Left forelimb (tissue), 1 donor: Measurements from ENCODE around the gene MAPKAPK5.
"Not testable (repeated sequence)": the region's sequence is repeated elsewhere in the genome, so short reads cannot be mapped to it uniquely, and the experiment has no call there.

Source experiments
- DNase-seq: peaks from one replicate; pipeline ENCODE4 v3.0.0-alpha.2; 2018; ENCODE audit warnings: low spot score

Gene MAPKAPK5

DNA sequence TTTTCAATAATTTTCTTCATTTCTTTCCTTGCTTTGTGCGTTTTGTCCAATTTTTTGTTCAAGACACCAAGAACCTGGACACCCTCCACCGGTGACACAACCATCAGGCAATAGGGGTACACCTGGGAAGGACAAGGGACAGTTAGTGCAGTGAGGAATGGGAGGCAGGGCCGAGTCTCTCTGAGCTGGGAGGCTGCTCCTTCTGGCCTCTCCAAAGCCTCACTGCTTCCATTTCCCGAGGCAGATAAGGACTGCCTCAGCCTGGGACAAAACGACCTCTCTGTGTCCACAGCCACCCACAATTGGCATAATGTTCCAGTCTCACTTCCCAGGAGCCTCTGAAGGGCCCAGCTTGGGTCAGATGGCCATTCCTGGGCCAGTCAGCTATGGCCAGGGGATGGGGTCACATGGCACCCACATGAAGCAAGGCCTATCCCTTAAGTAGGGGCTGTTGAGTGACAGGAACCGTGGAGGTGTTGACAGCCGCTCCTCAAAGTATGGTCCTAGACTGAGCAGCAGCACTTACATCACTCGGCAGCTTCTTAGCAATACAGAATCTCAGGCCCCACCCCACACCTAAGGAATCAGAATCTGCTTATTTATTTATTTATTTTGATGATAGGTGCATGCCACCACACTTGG, 13.6 kb upstream of the MAPKAPK5 start:
- DNase-seq: no peak

DNA sequence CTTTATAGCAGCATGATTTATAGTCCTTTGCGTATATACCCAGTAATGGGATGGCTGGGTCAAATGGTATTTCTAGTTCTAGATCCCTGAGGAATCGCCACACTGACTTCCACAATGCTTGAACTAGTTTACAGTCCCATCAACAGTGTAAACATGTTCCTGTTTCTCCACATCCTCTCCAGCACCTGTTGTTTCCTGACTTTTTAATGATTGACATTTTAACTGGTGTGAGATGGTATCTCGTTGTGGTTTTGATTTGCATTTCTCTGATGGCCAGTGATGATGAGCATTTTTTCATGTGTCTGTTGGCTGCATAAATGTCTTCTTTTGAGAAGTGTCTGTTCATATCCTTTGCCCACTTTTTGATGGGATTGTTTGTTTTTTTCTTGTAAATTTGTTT, 12.4 kb upstream of the MAPKAPK5 start:
- not testable (repeated sequence) for DNase-seq

DNA sequence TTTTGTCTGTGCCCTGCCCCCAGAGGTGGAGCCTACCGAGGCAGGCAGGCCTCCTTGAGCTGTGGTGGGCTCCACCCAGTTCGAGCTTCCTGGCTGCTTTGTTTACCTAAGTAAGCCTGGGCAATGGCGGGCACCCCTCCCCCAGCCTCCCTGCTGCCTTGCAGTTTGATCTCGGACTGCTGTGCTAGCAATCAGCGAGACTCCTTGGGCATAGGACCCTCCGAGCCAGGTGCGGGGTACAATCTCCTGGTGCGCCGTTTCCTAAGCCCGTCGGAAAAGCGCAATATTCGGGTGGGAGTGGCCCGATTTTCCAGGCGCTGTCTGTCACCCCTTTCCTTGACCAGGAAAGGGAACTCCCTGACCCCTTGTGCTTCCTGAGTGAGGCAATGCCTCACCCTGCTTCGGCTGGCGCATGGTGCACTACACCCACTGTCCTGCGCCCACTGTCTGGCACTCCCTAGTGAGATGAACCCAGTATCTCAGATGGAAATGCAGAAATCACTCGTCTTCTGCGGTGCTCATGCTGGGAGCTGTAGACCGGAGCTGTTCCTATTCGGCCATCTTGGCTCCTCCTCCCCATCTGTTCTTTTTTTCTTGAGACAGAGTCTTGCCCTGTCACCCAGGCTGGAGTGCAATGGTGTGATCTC, 7.2 kb upstream of the MAPKAPK5 start:
- not testable (repeated sequence) for DNase-seq

DNA sequence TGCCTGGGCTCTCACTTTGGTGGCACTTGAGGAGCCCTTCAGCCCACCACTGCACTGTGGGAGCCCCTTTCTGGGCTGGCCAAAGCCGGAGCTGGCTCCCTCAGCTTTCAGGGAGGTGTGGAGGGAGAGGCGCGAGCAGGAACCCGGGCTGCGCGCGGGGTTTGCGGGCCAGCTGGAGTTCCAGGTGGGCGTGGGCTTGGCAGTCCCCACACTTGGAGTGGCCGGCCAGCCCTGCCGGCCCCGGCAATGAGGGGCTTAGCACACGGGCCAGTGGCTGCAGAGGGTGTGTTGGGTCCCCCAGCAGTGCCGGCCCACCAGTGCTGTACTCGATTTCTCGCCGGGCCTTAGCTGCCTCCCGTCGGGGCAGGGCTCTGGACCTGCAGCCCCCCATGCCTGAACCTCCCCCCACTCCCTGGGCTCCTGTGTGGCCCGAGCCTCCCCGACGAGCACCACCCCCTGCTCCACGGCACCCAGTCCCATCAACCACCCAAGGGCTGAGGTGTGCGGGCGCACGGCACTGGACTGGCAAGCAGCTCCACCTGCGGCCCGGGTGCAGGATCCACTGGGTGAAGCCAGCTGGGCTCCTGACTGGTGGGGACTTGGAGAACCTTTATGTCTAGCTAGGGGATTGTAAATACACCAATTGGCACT, 6.4 kb upstream of the MAPKAPK5 start:
- not testable (repeated sequence) for DNase-seq

DNA sequence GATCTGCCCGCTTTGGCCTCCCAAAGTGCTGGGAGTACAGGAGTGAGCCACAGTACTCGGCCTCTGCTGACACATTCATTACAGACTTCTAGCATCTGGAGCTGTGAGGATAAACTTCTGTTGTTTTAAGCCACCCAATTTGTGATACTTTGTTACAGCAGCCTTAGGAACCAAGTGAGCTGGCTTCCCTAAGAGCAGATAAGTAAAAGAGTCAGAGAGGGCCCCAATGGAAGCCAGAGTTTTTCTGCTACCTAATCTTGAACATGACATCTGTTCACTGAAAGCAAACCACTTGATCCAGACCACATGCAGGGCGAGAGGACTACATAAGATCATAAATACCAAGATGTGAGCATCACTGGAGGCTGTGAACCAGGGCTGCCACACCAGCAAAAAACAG, 3.7 kb upstream of the MAPKAPK5 start:
- no peak for DNase-seq

DNA sequence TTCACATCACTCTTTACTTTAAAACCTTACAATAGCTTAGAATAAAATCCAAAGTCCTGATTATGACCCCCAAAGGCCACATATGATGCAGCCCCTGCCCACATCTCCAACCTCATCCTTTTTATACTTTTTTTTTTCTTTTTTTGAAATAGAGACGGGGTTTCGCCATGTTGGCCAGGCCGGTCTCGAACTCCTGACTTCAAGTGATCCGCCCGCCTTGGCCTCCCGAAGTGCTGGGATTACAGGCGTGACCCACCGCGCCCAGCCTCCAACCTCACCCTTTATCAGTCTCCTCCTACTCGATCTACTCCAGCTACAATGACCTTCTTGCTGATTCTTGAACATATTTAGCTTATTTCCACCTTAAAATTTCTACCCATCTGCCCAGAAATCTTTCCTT, 1.2 kb upstream of the MAPKAPK5 start:
- DNase-seq: no peak

DNA sequence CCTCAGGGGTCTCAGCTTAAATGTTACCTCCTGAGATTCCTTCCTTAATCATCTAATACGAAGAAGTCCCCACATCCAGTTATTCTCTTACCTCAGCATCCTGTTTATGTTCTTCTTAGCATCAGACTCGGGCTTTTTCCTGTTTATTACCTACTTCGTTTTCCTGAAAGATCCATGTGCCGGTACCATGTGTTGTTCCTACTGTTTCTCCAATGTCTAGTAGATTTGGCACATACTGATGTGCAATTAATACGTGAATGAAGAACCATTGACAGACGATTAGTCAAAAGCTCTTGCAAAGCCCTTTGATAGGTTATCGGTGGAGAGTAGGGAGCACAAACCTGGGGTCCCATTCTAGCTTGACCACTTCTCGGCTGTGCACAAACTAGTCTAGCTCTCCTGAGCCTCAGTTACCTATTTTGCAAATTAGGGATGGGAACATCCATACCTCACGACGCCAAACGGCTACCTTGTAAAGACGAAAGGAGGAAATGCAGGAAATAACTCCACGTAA, 735 bp upstream of the MAPKAPK5 start:
- DNase-seq: no peak

DNA sequence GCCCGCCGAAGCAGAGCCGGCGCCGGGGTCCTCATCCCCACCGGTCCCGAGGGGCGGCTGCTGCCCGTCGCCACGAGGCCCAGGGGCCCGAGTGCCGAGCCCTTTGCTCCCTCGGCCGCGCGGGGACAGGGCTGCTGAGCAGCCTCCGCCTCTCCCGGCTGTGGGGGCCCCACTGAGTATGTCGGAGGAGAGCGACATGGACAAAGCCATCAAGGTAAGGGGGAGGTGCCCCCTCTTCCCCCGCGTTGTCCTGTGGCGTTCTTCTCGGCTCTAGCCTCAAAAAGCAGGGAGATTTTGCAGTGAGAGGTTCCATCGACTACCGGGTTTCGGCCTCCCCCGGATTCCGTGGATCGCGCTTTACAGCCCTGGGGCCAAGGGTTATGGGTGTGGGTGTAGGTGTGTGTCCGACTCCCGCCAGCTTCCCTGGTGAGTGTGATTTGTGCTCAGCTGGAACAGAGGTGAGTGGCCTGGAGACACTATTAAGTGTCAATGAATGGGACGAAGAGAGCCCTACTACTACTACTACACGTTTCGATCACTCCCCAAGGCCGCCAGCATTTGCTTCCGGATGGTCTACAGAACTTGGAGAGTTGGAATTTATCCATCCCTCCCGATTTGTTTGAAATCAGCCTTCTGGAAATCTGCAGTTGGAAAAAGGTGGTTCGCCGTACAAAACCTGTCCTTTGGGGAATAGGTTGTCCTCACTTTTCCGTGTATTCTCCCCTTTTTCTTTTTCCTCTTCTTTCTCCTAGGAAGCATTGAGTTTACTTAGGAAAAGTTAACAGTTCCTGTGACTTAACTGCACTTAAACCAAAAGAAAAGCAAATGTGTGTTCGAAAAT, 748 bp downstream of the MAPKAPK5 start:
- DNase-seq: no peak

DNA sequence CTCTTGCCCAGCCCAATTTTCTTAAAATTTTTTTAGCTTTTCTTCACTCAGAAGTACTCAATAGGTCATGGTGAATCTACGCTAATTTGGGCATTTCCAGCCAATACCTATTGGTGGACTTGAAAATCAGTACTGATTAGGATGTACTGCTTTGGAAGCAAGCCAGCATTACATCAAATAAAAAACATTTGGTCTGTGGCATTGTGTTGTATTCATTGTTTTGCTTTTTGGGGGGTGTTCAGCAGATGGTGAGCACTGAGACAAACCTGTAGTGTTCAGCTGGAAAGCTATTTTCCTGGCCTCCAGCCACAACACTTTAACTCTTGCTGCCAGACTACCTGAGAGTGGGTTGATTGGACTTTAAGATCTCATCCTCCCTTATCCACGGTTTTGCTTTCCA, 4.0 kb downstream of the MAPKAPK5 start:
- no peak for DNase-seq

DNA sequence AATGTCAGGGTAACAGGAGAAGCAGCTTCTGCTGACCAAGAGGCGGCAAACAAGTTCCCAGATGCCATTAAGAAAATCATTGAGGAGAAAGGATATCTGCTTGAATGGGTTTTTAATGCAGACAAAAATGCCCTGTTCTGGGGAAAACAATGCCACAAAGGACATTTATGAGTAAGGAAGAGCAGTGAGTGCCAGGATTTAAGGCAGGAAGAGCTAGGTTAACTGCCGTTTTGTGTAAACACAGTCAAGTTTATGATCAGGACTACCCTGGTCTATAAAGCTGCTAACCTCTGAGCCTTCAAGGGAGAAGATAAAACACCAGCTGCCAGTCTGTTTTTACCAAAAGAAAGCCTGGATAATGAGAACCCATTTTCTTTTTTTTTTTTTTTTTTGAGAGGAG, 8.5 kb downstream of the MAPKAPK5 start:
- DNase-seq: no peak

DNA sequence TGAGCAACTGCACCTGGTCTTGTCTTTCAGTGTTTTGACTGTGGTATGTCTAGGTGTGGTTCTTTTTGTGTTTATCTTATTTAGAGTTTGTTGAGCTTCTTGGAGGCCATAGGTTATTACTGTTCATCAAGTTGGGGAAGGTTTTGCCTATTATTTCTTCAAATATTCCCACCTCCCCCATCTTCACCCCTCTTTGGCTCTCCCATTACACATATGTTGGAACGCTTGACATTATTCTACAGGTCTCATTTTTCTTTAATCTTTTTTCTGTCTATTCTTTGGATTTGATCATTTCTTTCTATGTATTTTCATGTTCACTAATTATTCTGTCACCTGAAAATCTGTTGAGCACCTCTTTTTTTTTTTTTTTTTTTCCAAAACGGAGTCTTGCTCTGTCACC, 16.2 kb downstream of the MAPKAPK5 start:
- no peak for DNase-seq

DNA sequence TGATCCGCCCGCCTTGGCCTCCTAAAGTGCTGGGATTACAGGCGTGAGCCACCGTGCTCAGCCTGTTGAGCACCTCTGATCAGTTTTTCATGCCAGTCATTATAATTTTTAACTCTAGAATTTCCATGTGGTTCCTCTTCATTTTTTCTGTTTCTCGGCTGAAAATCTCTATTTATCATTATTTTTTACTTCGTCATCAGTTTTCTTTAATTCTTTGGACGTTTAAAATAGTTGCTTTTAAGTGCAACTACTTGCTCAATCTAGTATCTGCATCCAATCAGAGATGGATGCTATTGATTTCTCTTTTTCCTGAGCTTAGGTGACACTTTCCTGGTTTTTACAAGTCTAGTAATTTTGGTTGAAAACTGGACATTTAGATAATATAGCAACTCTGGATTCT, 16.8 kb downstream of the MAPKAPK5 start:
- no peak for DNase-seq

DNA sequence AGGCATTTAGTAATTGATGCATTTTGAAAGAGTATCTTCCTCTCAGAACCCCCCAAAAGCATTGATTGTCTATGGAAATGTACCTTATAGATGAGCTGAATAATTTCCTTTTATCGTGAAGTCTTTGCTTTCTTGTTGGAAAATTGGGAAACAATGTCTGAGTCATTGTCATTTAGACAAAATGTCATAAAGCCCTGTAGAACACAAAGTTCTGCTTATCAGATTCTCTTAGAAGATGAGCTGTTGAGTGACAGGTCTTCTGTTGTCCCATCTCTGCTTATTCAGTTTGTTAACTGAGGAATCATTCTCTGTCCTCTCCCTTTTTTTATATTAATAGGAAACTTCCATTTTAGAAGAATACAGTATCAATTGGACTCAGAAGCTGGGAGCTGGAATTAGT, 22.9 kb downstream of the MAPKAPK5 start:
- DNase-seq: no peak

DNA sequence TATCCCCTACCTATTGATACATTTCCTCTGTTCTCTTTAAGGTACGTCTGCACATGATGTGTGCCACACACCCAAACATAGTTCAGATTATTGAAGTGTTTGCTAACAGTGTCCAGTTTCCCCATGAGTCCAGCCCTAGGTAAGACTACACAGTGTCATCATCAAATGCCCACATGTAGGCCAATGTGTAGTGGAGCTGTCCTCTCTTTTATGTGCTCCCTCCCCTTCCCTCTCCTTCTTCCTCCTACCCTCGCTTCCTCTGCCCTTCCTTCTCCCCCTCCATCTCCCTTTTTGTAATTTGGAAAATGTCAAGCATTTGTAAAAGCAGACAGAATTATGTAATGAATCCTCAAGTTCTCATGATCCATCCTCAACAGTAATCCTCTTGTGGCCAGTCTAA, 25.5 kb downstream of the MAPKAPK5 start:
- no peak for DNase-seq

DNA sequence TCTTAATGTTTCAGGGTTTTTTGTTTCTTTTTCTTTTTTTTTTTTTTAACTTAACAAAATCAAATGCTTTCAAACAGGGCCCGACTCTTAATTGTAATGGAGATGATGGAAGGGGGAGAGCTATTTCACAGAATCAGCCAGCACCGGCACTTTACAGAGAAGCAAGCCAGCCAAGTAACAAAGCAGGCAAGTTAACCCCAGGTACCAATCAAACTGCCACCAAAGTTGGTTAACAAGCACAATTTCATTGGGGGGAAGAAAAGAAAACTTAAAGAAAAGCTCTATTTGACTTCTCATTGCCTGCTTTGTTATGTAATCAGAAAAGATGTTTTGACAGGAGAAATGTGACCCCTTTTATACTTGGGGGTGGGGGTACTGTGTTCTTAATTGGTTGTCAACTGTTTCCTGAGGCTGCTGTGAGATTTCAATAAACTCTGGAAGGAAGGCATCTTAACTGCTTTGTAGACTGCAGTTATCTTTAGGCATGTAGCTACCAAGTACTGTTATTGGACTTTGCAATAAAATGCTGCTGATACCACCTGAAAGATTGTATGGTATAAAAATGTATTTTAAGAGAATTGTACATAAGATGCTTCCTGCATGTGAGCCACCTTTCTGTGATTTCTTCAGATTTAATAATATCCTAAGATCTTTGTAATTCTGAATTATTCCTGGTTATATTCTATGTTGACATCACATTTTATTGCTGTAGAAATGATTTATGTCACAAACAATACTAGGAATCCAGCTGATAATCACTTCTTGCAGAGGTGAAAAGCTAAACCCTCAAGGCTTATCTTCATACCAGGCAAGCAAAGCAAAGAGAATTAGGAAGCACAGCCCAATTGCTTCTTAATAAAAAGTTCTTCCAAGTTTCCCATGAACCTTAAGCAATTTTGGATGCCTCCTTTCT, 26.9 kb downstream of the MAPKAPK5 start:
- DNase-seq: no peak

DNA sequence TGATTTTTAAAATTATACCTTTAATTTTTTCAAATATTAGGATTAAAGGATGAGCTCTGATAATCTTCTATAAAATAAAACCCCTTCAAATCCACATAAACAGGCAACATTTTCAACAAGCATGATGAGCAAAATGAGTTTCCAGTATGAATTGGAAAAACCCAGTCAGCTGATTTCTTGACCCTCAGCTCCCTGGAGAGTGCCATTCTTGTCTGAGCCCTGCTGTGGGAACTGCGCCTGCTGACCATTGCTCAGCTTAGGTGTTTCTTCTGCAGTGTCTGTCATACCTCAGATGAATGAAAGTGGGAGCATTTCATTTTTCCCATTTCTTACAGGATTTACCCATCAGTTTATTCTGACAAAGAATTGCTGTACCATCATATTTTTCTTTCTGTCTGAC, 27.6 kb downstream of the MAPKAPK5 start:
- DNase-seq: no peak

DNA sequence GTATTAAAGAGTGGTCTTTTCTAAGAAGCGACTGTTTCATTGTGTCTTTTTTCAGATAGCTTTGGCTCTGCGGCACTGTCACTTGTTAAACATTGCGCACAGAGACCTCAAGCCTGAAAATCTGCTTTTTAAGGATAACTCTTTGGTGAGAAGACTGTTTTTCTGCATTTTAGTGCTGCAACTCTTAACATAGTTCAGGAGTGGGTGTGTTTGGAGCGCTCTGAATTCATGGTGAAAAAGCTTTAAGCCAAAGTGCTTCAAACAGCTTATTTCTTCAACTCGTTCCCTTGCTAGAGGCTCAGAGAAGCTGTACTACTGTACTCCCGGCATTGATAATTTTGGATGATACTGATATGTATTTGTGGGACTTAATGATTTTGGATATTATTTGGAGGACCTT, 28.2 kb downstream of the MAPKAPK5 start:
- DNase-seq: no peak

DNA sequence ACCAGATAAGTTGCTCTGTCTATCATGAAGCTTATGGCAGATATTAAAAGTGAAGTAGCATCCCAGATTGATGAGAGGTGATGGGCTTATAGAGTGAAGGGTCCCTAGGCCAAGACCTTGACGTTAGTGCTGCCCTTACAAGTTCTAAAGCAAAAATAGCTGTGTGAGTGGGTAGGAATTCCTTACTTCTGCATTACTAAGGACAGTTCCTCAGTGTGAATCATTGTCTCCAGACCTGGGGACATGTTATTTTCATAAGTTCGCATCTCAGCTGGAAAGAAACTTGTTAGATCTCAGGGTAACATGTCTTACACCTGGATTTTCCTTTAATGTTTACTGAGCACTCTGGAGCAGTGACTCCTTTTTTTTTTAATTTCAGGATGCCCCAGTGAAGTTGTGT, 28.7 kb downstream of the MAPKAPK5 start:
- DNase-seq: no peak

DNA sequence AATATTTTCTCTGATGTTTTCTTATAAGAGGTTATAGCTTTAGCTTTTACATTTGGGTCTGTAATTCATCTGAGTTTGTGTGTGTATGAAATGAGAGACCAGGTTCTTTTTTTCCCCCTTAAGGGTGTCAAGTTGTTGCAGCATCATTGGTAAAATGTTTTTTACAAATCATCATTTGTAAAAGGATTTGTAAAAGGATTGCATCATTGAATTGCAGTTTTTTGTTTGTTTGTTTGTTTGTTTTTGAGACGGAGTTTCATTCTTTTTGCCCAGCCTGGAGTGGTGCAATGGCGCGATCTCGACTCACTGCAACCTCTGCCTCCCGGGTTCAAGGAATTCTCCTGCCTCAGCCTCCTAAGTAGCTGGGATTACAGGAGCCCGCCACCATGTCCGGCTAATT, 31.1 kb downstream of the MAPKAPK5 start:
- DNase-seq: no peak

DNA sequence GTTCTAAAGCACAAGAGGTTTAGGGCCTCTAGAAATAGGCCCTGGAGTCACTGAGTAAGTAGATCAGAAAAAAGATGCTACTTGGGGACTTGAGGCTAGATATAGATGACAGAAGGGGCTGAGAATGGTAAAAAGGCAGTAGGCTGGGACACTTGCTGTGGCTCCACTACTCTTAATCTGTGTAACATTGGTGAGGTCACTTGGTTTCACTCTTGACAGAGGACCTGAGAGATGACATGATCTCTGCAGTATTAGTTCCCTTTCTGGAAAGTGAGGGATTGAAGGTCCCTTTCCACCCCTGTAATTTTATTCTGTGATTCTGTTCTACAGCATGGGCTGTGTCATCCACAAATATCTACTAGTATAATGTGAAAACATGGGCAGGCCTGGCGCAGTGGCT, 39.7 kb downstream of the MAPKAPK5 start:
- no peak for DNase-seq
